Measurements from ENCODE around the gene P2RX1.

P2RX1 gene

DNA sequence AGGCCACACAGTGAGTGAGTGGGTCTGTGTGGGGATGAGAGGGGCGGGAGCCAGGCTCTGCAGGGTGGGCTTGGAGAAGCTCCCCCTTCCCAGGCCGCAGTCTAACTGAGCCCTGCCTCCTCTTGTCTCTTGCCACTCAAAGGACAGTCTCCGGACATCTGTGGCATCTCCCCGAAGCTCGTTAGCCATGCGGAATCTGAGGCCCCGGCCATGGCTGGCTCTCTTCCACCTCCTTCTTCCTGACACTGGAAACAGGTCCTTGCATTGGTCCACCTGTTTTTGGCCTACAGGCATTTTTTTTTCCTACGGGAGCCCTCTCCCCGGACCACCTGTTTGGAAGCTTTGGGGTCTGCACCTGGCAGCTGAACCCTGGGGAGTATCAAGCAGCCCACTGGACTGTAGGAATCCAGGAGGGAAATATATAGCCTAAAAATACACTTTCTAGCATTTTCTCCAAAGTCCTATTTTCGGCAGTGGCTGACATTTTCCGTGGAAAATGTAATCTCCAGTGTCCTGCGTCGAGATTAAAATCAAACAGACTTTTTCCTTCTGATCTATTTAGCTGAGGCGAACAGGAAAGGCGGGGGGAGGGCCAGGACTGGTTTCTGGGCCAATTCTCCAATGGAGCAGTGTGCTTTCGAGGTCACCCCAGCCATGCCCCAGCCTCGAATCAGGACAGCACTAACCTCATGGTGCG, 38.9 kb upstream of the P2RX1 start:
- no peak for TF ChIP-seq TCF4 (CRISPR knock-in tag; IDR thresholded peaks at IDR 0.05; ENCODE audit: borderline replicate concordance)
- TF ChIP-seq ZFP3 (CRISPR knock-in tag; IDR thresholded peaks at IDR 0.05) = no peak
- ATAC-seq = no peak

DNA sequence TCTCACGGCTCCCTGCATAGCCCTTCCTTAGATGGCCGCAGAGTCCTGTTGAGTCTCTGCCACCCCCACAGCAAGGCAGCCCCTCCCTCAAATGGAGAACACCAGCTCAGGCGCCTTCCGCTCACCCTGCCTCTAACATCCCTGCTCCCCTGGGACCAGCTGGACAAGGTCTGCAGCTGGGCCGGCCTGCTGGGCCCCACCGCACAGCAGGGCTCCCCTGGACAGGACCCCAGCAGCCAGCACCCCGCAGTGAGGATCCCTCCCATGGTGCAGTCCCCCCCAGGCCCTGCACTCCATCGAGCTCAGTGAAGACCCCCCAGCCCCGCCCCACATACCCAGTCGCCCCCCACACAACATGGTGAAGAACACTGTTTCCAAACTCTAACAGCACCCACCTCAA, 37.8 kb upstream of the P2RX1 start:
- ATAC-seq = no peak
- TF ChIP-seq PPARA (CRISPR knock-in tag; IDR thresholded peaks at IDR 0.05; ENCODE audit: borderline replicate concordance) = no peak

DNA sequence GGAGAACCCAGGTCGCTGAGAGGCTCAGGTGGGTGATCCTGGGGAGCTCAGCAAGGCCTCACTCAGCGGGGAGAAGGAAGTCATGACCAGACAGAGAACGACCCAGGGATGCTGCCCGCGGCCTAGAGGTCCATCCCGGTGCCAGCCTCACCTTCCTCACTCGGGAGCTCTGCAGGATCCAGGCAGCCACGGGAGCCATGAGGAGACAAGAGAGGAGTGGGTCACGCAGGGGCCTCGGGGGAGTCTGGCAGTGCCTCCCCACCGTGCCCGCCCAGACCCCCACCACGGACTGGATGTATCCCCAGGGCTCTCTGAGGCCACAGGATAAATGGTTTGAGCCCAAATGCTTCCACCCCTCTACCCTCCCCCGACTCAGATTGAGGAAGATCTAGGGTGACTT, 37.3 kb upstream of the P2RX1 start:
- no peak for TF ChIP-seq SNAI2 (CRISPR knock-in tag; IDR thresholded peaks at IDR 0.05)
- no peak for TF ChIP-seq ZNF8 (CRISPR knock-in tag; IDR thresholded peaks at IDR 0.05)
- no peak for TF ChIP-seq BACH2 (CRISPR knock-in tag; IDR thresholded peaks at IDR 0.05; ENCODE audit: borderline replicate concordance)
- TF ChIP-seq ARNTL (CRISPR knock-in tag; IDR thresholded peaks at IDR 0.05; ENCODE audit: borderline replicate concordance, low read depth) = no peak
- no peak for TF ChIP-seq ZFP3 (CRISPR knock-in tag; IDR thresholded peaks at IDR 0.05)
- TF ChIP-seq TCF4 (CRISPR knock-in tag; IDR thresholded peaks at IDR 0.05; ENCODE audit: borderline replicate concordance) = no peak
- TF ChIP-seq PPARA (CRISPR knock-in tag; IDR thresholded peaks at IDR 0.05; ENCODE audit: borderline replicate concordance) = no peak
- TF ChIP-seq GLIS3 (CRISPR knock-in tag; IDR thresholded peaks at IDR 0.05) = no peak
- TF ChIP-seq, protein P1, sequence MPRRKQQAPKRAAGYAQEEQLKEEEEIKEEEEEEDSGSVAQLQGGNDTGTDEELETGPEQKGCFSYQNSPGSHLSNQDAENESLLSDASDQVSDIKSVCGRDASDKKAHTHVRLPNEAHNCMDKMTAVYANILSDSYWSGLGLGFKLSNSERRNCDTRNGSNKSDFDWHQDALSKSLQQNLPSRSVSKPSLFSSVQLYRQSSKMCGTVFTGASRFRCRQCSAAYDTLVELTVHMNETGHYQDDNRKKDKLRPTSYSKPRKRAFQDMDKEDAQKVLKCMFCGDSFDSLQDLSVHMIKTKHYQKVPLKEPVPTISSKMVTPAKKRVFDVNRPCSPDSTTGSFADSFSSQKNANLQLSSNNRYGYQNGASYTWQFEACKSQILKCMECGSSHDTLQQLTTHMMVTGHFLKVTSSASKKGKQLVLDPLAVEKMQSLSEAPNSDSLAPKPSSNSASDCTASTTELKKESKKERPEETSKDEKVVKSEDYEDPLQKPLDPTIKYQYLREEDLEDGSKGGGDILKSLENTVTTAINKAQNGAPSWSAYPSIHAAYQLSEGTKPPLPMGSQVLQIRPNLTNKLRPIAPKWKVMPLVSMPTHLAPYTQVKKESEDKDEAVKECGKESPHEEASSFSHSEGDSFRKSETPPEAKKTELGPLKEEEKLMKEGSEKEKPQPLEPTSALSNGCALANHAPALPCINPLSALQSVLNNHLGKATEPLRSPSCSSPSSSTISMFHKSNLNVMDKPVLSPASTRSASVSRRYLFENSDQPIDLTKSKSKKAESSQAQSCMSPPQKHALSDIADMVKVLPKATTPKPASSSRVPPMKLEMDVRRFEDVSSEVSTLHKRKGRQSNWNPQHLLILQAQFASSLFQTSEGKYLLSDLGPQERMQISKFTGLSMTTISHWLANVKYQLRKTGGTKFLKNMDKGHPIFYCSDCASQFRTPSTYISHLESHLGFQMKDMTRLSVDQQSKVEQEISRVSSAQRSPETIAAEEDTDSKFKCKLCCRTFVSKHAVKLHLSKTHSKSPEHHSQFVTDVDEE (CRISPR knock-in tag; IDR thresholded peaks at IDR 0.05) = no peak
- TF ChIP-seq, protein P2, sequence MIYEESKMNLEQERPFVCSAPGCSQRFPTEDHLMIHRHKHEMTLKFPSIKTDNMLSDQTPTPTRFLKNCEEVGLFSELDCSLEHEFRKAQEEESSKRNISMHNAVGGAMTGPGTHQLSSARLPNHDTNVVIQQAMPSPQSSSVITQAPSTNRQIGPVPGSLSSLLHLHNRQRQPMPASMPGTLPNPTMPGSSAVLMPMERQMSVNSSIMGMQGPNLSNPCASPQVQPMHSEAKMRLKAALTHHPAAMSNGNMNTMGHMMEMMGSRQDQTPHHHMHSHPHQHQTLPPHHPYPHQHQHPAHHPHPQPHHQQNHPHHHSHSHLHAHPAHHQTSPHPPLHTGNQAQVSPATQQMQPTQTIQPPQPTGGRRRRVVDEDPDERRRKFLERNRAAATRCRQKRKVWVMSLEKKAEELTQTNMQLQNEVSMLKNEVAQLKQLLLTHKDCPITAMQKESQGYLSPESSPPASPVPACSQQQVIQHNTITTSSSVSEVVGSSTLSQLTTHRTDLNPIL (CRISPR knock-in tag; IDR thresholded peaks at IDR 0.05; ENCODE audit: low read depth) = no peak
- no peak for TF ChIP-seq ESRRG (CRISPR knock-in tag; IDR thresholded peaks at IDR 0.05)
- TF ChIP-seq ZC3H10 (CRISPR knock-in tag; IDR thresholded peaks at IDR 0.05) = no peak
- no peak for TF ChIP-seq ISL1 (CRISPR knock-in tag; IDR thresholded peaks at IDR 0.05)
- no peak for TF ChIP-seq OSR1 (CRISPR knock-in tag; IDR thresholded peaks at IDR 0.05)
- no peak for TF ChIP-seq RARB (CRISPR knock-in tag; IDR thresholded peaks at IDR 0.05)
- ATAC-seq = no peak

DNA sequence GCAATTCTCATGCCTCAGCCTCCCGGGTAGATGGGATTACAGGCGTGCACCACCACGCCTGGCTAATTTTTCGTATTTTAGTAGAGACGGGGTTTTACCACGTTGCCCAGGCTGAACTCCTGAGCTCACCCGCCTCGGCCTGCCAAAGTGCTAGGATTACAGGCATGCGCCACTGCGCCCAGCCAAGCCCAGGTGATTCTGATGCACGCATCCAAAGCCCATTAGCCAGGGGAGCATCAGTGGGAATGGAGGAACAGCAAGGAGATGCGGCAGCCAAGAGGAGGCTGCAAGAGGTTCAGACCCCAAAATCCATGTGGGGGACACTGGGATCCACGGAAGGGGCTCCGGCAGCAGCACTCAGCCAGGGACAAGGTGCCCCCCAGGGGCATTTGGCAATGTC, 35.9 kb upstream of the P2RX1 start:
- TF ChIP-seq, protein P3, sequence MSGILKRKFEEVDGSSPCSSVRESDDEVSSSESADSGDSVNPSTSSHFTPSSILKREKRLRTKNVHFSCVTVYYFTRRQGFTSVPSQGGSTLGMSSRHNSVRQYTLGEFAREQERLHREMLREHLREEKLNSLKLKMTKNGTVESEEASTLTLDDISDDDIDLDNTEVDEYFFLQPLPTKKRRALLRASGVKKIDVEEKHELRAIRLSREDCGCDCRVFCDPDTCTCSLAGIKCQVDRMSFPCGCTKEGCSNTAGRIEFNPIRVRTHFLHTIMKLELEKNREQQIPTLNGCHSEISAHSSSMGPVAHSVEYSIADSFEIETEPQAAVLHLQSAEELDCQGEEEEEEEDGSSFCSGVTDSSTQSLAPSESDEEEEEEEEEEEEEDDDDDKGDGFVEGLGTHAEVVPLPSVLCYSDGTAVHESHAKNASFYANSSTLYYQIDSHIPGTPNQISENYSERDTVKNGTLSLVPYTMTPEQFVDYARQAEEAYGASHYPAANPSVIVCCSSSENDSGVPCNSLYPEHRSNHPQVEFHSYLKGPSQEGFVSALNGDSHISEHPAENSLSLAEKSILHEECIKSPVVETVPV (CRISPR knock-in tag; IDR thresholded peaks at IDR 0.05) = no peak
- TF ChIP-seq SNAI2 (CRISPR knock-in tag; IDR thresholded peaks at IDR 0.05) = no peak
- TF ChIP-seq RARB (CRISPR knock-in tag; IDR thresholded peaks at IDR 0.05) = no peak
- no peak for TF ChIP-seq ZC3H10 (CRISPR knock-in tag; IDR thresholded peaks at IDR 0.05)
- TF ChIP-seq, protein P4, sequence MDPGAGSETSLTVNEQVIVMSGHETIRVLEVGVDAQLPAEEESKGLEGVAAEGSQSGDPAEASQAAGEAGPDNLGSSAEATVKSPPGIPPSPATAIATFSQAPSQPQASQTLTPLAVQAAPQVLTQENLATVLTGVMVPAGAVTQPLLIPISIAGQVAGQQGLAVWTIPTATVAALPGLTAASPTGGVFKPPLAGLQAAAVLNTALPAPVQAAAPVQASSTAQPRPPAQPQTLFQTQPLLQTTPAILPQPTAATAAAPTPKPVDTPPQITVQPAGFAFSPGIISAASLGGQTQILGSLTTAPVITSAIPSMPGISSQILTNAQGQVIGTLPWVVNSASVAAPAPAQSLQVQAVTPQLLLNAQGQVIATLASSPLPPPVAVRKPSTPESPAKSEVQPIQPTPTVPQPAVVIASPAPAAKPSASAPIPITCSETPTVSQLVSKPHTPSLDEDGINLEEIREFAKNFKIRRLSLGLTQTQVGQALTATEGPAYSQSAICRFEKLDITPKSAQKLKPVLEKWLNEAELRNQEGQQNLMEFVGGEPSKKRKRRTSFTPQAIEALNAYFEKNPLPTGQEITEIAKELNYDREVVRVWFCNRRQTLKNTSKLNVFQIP (CRISPR knock-in tag; IDR thresholded peaks at IDR 0.05; ENCODE audit: borderline replicate concordance, low read depth) = no peak
- no peak for TF ChIP-seq CSDC2 (CRISPR knock-in tag; IDR thresholded peaks at IDR 0.05)
- no peak for TF ChIP-seq ZFP3 (CRISPR knock-in tag; IDR thresholded peaks at IDR 0.05)
- TF ChIP-seq GLIS3 (CRISPR knock-in tag; IDR thresholded peaks at IDR 0.05) = no peak
- TF ChIP-seq, protein P5, sequence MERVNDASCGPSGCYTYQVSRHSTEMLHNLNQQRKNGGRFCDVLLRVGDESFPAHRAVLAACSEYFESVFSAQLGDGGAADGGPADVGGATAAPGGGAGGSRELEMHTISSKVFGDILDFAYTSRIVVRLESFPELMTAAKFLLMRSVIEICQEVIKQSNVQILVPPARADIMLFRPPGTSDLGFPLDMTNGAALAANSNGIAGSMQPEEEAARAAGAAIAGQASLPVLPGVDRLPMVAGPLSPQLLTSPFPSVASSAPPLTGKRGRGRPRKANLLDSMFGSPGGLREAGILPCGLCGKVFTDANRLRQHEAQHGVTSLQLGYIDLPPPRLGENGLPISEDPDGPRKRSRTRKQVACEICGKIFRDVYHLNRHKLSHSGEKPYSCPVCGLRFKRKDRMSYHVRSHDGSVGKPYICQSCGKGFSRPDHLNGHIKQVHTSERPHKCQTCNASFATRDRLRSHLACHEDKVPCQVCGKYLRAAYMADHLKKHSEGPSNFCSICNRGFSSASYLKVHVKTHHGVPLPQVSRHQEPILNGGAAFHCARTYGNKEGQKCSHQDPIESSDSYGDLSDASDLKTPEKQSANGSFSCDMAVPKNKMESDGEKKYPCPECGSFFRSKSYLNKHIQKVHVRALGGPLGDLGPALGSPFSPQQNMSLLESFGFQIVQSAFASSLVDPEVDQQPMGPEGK (CRISPR knock-in tag; IDR thresholded peaks at IDR 0.05; ENCODE audit: borderline replicate concordance) = no peak
- TF ChIP-seq ISL1 (CRISPR knock-in tag; IDR thresholded peaks at IDR 0.05) = no peak
- TF ChIP-seq TOX (CRISPR knock-in tag; IDR thresholded peaks at IDR 0.05; ENCODE audit: borderline replicate concordance) = no peak
- TF ChIP-seq BACH2 (CRISPR knock-in tag; IDR thresholded peaks at IDR 0.05; ENCODE audit: borderline replicate concordance) = no peak
- no peak for ATAC-seq

Data from SK-N-SH treated with all-trans-retinoic acid at 6 μM for 48 hours (cell line).